HG02623 (cell line): ENCODE results near the gene PDK2.
A peak's percentile ranks its signal among the peaks of the same experiment; 100 is the strongest.

Source experiments
- ATAC-seq: cut with Tn5 transposase; IDR thresholded peaks from one replicate; pipeline ENCODE4 v1.9.1; 2021; ENCODE audit warnings: moderate library complexity; ENCODE audit not compliant: unreplicated experiment

The PDK2 gene

DNA sequence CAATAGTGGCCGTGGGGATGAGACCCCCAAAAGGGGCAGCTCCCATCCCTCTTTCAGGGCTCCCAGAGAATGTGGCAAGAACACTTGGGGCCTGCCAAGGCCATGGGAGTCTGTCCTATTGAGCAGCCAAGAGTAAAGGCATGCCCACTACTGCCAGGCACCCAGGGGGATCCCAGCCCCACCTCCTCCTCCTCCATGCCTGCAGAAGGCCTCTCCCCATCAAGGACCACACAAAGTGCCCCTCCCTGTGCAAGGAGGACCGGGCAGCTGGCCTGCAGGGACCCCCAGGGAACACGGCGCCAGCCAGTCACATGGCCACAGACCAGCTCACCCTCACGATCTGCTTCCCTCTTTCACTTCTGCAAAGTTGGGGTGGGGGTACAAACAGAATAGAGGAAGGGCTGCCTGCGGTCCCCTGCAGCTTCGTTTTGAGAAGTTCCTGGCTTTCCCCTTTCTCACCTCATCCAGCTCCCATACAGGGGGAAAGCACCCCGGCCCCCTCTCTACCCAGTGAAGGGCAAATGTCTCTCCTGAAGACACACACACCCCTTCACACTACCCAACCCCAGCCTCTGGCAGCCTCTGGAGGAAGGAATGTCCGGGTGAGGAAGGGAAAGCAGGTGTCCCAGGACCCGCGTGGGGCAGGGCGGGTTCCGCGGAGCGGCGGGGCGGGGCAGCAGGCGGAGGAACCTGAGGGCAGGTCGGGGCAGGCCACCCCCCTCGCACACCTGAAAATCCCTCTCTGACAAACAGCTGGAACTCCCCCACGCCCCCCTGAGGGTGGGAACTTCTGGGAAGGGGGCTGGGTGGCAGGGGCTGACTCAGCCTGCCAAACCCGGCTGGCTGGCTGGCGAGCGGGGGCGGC, 53.3 kb downstream of the PDK2 start:
- peak; percentile 34 for ATAC-seq

DNA sequence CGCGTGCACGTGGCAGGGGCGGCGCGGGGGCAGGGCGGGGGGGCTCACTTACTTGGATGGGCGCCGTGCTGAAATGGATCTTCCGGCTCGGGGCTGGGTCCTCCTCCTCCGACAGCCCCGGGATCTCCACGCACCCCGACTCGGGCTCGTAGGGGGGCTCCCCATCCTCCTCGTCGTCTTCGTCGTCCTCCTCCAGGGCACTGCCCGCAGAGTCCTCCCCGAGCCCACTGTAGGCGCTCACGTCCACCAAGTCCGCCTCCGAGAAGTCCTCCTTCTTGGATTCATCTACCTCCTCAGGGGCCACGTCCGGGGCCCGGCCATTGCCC, 53.9 kb downstream of the PDK2 start:
- ATAC-seq, result no peak

DNA sequence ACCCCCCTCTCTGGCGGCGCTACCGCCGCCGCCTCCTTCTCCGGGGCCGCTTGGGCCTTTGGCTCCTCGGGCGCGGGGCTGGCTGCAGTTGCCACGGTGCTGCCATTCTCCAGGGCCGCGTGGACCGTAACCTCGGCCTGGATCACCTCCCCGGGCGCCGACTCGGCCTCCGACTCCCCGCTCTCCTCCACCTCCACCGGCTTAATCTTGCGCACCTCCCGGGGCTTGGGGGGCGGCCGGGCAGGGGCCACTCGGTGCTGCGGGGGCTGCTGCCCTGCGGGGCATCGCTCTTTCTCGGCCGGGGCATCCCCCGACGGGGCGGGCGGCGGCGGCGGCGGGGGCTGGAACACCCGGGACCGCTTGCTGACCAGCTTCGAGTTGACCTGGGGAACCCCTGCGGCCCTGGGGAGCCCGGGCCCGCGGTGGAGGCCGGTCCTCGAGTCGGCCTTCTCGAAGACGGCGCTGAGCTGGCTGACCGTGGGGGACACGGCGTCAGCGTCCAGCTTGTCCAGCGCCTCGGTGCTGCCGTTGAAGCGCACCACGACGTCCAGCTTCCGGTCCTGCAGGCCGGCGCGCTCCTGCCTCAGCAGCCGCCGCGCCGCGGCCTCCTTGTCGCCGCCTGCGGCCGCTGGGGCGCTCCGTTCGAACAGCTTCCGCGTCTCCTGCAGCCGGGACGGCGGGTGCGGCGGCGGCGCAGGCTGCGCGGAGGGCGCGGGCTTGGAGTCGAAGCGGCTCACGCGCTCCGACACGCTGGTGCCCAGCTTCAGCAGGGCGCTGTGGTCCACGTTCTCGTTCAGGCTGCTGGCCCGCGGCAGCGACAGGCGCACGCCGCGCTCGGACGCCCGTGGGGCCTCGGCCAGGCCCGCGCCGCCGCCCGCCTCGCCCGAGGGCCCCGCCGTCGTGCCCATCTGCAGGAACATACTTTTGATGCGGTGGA, 54.5 kb downstream of the PDK2 start:
- no peak for ATAC-seq

DNA sequence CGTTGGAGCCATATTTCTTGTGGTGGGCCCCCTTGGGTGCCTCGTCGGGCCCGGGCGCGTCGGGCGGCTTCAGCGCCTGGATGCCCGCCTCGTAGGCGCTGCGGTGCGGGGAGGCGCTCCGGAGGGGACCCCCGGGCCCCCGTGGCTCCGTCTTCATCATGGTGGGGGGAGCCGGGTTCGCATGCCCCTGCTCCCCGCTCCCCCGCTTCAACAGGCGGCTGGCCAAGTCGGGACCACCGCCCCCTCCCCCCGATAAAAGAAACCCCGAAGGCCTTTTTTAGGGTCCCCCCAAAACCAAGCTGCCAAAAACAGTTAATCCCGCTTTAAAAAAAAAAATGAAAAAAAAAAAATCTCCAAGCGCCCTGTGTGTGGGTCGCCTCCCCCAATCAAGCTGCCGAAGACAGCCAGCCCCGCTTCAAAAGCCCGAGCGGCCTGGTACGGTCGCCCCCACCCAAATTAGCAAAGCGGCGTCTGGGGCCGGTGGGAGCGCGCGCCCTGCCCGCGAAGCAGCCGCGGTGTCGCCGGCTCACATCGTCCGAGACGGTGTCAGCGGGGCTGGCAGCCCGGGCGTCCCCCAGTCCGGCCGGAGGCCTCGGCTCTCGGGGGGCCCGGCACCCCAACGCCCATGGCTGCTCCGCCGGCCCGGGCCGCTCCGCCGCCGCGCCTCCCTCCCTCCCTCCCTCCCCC, 55.3 kb downstream of the PDK2 start, which contains the start of gene PPP1R9B:
PPP1R9B (minus strand) TSS at position 324 of the 687 bp plus-strand sequence; CDS start at position 160, 164 bp downstream.
- ATAC-seq, result no peak

DNA sequence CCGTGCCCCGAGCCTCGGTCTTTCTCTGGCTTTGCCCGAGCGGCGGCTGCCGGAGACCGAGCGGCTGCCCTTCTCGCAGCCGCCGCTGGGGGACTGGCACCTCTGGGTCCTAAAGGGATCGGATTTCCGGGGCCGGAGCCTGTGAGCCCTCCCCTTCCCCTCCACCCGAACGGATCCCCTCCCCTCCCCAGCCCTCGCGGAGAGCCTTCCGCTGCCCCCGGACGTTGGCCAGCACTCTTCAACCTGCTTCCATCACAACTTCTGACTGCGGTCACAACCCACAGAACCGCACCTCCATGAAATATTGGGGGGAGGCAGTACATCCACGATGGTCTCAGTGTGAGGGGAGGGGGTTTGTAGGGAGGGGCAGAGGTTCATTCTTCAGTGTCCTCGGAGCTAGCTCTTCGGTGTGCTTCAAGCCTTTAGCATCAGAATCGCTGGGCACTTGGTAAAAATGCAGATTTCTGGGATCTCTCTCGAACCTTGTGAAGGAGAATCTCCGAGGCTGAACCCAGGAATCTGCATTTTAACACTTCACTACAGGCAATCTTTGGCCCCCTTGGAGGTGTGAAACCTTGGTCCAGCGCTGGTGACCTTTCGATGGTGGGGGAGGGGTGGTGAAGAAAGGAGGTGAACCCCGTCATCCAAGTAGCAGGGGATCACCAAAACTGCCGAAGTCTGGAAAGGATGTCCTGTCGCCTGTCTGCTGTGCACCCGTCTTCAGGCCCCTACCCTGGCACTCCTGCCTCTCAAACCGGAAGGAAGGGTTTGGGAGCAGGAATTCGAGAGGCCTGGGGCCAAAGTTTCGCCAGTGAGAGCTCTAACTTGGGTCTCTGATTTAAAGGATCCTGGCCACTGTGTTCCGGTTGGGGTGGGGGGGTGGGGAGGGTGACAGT, 56.1 kb downstream of the PDK2 start:
- ATAC-seq, result no peak

DNA sequence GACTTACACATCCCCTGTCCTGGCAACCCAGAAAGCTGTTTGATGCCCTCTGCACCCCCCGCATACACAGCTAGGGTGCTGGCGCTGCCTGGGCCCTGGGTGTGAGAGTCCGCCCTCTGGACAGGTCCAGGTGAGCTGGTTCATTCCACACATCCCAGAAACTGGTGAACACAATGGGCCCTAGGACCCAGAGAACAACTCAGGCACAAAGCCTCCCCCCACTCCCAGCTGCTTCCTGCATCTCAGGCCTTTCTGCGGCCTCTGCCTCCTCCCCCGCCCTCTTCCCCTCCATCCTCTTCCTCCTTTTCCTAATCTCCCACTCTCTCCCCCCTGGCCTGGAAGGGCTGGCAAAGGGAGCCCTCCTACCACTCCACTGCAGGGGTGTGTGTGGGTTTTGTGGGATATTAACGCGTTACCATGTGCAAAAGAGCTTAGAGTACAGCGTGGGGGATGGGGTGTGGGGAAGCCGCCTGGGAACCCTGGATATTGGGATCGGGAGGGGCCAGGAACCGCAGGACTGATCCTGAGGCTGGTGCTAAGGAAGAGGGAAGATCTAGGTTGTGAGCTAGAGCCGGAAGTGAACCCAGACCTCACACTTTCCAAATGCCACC, 56.9 kb downstream of the PDK2 start:
- no peak for ATAC-seq

DNA sequence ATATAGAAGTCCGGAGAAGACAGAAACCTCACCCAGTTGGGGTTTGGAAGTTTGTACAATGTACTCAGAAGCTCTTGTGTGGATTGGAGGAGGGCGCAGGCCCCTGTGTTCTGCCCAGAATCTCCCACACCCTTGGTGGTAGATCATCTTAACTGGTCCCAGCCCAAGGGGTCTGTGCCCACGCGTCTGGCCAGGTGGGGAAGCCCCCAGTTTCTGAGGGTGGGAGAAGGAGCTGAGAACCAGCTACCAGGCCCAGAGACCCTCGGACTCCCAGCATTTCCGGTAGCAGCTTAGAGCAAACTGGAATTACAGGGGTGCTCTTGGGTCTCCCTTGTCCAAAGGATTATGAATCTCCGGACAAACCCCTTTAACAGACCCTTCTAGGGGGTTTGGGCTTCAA, 57.6 kb downstream of the PDK2 start:
- ATAC-seq, result no peak

DNA sequence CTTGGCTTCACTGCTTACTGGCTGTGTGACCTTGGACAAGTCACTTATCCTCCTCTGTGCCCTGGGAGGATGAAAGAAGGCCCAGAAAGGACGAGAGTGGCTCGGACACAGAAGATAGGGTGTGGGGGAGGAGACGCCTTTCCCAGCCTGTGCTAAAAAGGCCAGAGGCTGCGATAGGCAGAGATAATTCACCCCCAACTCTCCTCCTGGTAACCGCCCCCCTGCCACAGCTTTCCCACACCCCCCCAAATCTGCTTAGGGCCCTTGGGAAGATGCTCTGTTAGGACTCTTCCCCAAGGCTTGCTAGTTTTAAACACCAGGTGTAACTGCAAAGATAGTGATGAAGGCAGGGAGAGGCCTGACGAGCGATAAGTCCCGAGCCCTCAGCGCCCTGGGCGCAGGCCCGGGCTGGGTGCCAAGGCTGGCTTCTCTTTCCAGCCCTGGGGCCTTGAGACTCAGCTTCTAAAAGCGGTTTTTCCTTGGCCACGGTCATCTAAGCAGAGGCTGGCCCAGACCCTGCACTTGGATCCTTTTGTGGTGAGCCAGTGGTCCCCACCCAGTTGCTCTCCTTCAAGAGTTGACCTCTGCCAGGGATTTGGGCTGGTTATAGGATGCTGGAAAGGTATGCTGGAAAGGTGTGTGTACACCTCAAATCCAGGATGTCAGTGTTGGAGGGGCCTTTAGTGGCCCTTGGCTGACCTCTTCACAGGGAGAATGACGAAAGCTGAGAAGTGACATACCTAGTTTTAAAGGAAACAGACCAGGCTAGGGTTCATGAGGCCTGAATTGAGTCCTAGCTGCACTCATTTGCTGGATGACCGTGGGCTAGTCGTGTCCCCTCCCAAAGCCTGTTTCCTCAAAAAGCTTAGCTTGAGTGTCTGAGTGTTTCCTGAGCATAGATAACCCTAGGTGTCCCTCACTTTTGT, 58.8 kb downstream of the PDK2 start:
- ATAC-seq, result no peak

DNA sequence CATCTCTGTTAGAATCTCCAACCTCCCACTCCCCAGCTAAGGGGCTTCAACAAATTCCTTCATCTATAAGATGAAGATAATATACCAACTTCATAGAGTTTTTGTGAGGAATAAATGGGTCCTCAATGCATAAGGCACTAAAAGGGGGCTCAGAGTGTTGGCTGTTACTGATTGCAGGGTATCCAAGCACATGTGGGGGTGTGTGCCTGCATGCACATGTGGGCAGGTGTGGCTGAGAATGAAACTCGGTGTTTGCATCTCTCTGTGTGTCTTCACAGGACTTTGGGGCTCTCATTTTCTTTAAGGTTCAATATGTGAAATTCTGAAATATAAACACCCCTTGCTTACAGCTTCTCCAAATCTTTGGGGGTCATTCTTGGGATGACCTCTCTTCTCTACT, 59.5 kb downstream of the PDK2 start:
- peak; percentile 35 for ATAC-seq

DNA sequence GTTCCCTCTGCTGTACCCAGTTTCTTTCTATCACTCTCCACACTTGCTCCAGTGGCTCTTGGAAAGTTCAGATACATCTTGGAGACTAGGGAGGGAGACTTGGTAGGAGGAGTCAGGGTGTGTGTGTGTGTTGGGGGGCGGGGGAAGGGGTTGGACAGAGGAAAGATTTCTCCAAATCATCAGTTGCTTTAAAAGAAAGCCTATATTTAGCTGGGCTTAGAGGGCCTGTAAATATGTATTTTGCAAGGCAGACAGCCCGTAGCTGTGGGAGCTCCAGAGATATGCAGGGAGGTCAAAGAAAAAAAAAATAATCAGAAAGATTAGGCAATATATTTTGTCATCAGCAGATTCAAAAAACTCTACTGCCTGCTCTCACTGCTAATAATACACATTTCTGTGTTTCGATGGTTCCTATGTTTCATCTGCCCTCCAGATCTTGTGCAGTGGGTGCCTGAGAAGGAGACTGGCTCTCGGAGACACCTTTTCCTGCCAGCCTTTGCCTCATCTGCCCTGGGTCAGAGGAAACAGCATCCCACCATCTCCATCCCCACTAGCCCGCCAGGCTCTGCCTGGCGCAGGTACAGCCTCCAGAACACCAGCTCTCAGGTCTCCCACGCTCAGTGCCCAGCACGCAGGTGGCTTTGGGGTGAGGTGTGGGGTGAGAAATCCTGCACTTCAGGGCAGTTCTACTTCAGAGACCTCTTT, 60.1 kb downstream of the PDK2 start:
- no peak for ATAC-seq

DNA sequence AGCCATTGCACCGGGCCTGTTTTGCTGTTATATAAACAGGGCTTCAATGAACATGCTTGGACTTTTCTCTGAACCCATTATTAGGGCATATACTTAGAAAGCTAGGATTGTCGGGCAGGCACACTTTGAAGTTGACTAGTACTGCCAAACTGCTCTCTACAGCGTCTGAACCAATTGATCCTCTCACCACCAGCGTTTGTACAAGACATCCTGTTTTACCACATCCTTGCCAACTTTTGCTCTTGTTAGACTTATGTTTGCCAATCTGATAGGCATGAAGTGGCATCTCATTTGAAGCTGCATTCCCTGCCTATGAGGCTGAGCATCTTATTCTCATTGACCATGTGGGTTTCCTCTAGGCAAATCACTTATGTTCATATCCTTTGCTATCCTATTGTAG, 62.7 kb downstream of the PDK2 start:
- ATAC-seq, result no peak

DNA sequence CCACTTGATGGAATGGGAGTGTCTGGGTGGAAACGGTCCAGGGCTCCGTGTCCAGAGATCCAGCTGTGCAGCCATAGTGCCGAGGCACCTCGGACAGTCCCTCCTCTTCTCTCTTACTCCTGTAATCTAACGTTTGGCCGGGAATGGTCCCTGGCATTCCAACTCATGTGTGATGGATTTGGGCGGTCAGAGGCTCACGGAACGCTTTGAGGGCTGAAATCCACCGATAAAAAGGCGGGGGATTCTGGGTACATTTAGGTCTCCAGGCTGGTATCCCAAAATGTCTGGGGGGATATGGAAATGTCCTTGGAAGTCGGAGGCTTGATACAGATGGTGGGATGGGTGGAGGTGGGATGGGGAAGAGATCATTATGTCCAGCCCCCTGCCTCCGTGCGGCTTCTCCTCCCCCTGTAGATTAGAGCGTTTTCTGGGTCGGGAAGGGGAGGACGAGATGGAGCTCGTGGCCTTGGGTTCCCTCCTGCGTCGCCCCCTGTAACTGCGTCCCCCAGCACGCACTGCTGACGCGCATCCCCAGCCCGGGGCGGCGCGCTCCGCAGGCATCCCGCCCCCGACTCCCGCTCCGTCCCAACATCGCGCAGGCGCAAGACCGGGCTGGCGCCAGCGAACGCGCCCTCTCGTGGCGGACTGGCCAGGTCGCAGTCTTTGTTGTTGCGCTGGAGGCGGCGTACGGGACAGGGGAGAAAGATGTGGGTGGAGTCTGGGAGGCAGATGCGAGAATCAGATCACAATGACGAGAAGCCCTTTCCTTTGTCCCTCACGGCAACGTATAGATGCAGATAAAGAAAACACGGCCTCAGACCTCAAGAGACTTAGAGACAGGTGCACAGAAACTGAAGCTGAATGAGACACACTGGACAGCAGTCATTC, 66.1 kb downstream of the PDK2 start:
- peak; percentile 88 for ATAC-seq
